ENCODE data around the gene FHDC1.

FHDC1 gene

DNA sequence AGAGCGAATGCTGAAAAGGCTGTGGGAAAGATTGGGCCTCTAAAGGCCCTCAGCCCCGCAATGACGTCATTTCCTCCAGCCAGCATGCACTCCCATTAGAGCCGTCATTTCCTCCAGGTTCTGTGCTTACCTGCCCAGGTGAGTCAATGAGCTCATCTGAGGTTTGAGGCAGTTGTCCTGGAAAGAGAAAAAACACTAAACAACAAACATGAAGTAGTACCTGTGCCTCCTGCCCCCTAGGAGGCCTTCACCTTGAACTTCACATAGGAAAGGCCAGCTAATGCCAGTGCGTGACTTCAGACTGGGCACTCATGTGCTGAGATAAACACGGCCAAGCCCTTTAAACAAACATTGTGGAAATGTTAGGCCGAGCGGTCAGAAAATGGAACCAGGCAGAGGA is 55.9 kb downstream of the FHDC1 start:
- TF ChIP-seq, protein P1, sequence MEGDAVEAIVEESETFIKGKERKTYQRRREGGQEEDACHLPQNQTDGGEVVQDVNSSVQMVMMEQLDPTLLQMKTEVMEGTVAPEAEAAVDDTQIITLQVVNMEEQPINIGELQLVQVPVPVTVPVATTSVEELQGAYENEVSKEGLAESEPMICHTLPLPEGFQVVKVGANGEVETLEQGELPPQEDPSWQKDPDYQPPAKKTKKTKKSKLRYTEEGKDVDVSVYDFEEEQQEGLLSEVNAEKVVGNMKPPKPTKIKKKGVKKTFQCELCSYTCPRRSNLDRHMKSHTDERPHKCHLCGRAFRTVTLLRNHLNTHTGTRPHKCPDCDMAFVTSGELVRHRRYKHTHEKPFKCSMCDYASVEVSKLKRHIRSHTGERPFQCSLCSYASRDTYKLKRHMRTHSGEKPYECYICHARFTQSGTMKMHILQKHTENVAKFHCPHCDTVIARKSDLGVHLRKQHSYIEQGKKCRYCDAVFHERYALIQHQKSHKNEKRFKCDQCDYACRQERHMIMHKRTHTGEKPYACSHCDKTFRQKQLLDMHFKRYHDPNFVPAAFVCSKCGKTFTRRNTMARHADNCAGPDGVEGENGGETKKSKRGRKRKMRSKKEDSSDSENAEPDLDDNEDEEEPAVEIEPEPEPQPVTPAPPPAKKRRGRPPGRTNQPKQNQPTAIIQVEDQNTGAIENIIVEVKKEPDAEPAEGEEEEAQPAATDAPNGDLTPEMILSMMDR (IDR thresholded peaks at IDR 0.05; ENCODE audit: low read depth, low read length, missing control alignments), result no peak
- DNase-seq (ENCODE audit: low read depth), result no peak
- in situ Hi-C loops (cut with HindIII; ENCODE audit: low sequenced_read_pairs), result no loop called here
- no peak overlapping the region for H3K4me3 ChIP-seq (ENCODE audit: low read depth, low read length)

DNA sequence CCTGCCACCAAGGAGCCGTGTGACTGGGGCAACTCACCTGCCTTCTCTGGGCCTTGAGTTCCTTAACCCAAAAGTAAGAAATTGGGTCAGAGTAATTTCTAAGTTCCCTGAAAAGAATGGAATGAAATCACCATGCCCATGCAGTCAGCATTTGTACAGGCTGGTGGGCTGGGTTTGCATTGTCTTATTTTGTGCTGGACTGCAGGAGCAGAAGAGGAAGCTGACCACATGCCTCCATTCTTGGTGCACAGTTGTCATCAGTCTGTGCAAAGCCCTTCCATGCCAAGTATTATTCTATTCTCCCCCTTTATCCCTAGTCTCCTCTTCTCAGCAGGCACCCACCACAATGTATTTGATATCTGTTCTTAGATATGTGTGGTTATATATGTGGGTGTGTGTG is 56.3 kb downstream of the FHDC1 start:
- DNase-seq (ENCODE audit: low read depth), result no peak
- in situ Hi-C loops (cut with HindIII; ENCODE audit: low sequenced_read_pairs), result no loop called here
- TF ChIP-seq, protein P1 (IDR thresholded peaks at IDR 0.05; ENCODE audit: low read depth, low read length, missing control alignments), result no peak
- H3K4me3 ChIP-seq (ENCODE audit: low read depth, low read length), result no peak overlapping the region

DNA sequence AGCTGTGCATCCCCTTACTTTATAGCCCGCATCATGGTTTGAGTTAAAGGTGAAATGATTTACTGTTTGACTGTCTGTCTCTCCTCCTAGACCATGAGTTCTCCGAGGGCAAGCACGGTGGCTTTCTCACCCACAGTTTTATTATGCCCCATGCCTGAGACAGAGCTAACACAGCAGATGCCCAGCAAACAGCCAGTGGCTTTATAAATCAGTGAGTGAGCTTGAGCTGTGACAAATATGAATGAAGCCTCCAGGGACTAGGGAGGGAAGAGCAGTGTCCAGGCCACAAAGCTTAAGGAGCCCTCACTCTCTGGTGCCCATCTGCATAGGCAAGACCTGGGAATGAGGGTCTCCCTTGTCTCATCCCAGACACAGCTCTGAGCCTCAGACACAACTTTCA is 57.9 kb downstream of the FHDC1 start:
- in situ Hi-C loops (cut with HindIII; ENCODE audit: low sequenced_read_pairs), result no loop called here

DNA sequence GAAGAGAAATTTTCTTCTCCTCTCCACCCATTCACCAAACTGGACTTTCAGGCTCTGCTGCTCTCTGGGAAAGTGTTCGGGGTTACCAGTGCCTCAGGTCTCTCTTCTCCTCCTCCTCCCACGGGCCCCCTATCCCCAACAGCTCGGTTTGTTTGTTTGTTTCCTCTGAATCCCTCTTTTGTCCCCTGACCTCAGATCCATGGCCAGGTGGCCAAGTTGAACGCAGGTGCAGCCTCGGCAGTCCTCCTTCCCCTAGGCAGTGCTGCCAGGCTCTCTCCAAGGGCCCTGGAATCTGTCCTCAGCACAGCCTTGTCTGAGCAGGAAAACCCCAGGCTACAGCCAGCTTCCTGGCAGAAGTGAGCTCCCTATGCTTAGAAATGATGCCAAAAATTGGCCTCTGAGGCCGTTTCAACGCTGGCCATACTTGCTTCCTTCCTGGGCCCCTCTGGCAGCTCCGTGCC is 60.0 kb downstream of the FHDC1 start:
- TF ChIP-seq, protein P1 (IDR thresholded peaks at IDR 0.05; ENCODE audit: low read depth, low read length, missing control alignments), result no peak
- DNase-seq (ENCODE audit: low read depth), result no peak
- in situ Hi-C loops (cut with HindIII; ENCODE audit: low sequenced_read_pairs), result no loop called here
- H3K4me3 ChIP-seq (ENCODE audit: low read depth, low read length), result no peak overlapping the region

More for the DNA sequence above, 57.9 kb downstream of the FHDC1 start:
- TF ChIP-seq, protein P1 (IDR thresholded peaks at IDR 0.05; ENCODE audit: low read depth, low read length, missing control alignments), result no peak
- DNase-seq (ENCODE audit: low read depth), result no peak
- H3K4me3 ChIP-seq (ENCODE audit: low read depth, low read length), result no peak overlapping the region

DNA sequence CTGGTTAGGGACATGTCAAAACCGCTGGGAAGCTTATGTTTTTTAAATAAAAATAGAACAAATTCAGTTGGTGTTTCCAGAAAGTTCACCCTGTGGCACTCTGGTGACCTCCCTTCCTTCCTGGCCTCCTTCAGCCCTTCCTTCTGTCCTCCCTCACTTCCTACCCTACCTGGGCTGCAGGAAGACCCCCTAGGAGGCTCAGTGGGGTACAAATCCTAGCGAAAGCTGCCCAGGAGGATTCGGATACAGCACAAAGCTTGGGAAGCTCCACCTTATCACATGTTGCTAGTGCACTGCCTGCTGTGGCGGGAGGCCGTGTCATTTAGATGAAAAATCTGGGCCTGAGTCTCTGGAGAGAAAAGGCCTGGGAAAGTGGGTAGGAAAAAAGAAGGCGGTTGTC is 60.5 kb downstream of the FHDC1 start:
- no peak for DNase-seq (ENCODE audit: low read depth)
- in situ Hi-C loops (cut with HindIII; ENCODE audit: low sequenced_read_pairs), result no loop called here
- TF ChIP-seq, protein P1 (IDR thresholded peaks at IDR 0.05; ENCODE audit: low read depth, low read length, missing control alignments), result no peak
- H3K4me3 ChIP-seq (ENCODE audit: low read depth, low read length), result no peak overlapping the region

DNA sequence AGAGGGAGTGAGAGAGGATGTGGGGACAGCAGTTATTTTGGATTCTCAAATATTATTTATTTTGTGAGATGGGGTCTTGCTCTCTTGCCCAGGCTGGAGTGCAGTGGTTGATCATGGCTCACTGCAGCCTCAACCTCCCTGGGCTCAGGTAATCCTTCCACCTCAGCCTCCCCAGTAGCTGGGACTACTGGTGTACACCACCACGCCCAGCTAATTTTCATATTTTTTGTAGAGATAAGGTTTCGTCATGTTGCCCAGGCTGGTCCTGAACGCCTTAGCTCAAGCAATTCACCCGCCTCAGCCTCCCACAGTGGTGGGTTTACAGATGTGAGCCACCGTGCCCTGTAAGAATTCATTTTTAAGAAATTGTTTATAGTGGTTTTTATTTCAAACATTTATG is 61.2 kb downstream of the FHDC1 start:
- in situ Hi-C loops (cut with HindIII; ENCODE audit: low sequenced_read_pairs), result no loop called here
- no peak overlapping the region for H3K4me3 ChIP-seq (ENCODE audit: low read depth, low read length)
- DNase-seq (ENCODE audit: low read depth), result no peak
- TF ChIP-seq, protein P1 (IDR thresholded peaks at IDR 0.05; ENCODE audit: low read depth, low read length, missing control alignments), result no peak

All from astrocyte of the cerebellum (primary cell).